DMS114 treated with DMSO at 0.1 percent for 48 hours (cell line): Measurements from ENCODE around the gene GEN1.

Experiments used
- DNase-seq: peaks from one replicate; lab custom pipeline; 2025; ENCODE audit not compliant: unreplicated experiment; lab: John Stamatoyannopoulos, UW

GEN1 gene, protein sequence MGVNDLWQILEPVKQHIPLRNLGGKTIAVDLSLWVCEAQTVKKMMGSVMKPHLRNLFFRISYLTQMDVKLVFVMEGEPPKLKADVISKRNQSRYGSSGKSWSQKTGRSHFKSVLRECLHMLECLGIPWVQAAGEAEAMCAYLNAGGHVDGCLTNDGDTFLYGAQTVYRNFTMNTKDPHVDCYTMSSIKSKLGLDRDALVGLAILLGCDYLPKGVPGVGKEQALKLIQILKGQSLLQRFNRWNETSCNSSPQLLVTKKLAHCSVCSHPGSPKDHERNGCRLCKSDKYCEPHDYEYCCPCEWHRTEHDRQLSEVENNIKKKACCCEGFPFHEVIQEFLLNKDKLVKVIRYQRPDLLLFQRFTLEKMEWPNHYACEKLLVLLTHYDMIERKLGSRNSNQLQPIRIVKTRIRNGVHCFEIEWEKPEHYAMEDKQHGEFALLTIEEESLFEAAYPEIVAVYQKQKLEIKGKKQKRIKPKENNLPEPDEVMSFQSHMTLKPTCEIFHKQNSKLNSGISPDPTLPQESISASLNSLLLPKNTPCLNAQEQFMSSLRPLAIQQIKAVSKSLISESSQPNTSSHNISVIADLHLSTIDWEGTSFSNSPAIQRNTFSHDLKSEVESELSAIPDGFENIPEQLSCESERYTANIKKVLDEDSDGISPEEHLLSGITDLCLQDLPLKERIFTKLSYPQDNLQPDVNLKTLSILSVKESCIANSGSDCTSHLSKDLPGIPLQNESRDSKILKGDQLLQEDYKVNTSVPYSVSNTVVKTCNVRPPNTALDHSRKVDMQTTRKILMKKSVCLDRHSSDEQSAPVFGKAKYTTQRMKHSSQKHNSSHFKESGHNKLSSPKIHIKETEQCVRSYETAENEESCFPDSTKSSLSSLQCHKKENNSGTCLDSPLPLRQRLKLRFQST

DNA sequence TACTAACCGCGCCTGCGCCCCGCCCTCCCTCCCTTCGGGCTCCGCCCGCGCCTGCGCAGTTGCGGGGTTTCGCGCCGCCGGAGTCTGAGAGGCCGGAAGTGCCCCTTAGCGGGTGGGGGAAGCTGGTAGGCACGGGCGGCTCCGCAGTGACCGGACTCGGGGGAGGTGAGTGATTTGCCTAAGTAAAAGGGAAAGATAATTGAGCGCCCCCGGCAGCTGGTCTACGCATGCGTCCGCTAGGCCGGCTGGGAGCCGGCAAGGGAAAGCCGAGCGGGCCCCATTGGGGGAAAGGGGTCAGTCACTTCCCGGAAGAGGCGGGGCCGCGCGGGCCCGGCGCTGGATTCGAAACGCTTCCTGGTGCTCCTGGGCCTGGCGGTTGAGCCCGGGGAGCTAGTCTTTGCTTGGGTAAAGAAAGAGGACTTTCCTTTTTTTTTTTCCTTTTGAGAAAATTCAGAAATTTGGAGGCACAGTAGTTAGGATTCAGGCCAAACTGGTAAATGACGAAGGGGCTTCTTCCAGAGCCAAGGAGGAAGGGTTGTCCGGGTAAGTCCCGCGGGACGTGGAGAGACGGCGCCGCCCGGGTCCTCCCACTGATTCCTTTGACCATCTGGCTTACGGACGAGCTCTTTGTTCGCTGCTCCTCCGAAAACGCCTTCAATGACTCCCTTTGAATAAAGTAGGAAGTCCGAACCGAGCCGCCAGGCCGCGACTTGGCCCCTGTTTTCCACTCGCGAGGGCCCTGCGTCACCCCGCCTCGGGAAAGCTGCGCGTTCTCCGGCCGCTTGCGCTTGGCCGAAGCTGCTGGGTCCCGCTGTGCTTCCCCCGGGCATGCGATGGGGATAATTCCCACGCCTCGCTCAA is at the start of gene GEN1, which contains the start of gene SMC6:
GEN1 (plus strand) TSS at position 336 of the 861 bp plus-strand sequence. CDS start 5,806 bp downstream, outside the sequence.
SMC6 (minus strand) TSS at position 8 of the 861 bp plus-strand sequence. CDS start 7,864 bp downstream, outside the sequence.
- DNase-seq, result peak; percentile 84

DNA sequence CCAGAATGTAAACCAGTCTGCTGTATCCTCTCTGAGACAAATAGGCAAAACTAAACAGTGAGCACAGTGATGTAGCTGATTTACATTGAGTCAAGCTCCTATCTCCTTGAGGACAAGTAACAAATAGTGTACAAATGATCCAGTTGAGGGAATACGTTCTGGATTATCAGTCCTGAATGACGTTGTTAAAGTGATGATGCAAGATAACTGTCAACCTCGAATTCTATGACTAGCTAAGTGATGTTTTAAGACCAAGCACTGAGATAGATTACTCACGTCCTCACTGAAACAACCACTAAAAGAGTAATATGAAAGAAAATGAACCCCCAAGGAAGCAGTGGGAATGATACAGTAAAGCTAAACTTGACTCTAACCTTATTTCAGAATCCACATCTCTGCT is 47.1 kb upstream of the GEN1 start:
- DNase-seq, result no peak

GRCh38 chr2:17708501-17708900 is 45.4 kb upstream of the GEN1 start:
- DNase-seq, result no peak

DNA sequence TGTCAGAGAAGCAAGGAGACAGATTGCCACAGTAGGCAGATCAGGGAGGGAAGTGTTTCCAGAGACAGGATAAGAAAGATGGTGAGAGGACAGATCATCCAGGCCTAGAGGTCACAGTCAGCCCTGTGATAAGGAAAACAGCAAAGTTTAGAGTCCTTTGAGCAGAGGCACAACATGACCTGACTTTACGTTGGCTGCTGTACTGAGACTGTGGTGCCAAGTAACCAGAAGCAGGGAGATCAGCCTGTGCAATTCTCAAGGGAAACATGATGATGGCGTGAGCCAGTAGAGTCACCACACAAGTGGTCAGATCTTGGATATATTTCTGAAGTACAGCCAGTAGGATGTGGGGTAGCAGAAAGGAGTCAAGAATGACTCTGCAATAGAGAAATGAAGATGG is 44.0 kb upstream of the GEN1 start:
- no peak for DNase-seq

DNA sequence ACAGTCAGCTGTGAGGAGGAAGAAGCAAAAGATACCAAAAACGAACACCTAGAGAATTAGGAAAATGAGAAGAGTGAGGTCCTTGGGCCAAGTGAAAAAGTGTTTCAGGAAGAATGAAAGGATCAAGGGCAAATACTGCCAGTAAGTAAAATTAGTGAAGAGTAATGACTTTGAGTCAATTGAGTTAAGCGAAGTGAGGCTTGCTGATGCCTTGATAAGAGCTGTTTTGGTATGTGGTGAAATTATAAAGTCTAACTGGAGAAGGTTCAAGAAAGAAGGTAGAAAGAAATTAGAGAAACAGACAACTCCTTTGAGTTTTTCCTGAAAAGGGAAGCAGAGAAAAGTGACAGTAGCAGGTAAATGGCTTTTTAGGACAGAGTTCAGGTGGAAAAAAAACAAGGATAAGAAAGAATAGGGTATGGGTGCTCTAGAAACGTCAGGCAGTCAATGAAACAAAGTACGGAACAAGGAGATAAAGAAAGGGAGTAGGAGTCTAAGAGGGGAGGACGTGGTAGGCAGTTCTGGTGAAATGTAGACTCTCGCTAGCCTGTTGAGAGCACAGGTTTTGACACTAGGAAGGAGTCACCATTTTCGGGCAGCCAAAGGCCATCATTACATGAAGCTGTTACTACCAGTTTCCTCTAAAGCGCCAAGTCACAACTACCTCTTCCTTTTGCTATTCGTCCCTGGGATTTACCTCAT is 43.2 kb upstream of the GEN1 start:
- no peak for DNase-seq

GRCh38 chr2:17713291-17713690 is 40.6 kb upstream of the GEN1 start:
- DNase-seq, result no peak

- DNase-seq, result no peak
Observed at GRCh38 chr2:17717666-17718065, 36.3 kb upstream of the GEN1 start.

DNA sequence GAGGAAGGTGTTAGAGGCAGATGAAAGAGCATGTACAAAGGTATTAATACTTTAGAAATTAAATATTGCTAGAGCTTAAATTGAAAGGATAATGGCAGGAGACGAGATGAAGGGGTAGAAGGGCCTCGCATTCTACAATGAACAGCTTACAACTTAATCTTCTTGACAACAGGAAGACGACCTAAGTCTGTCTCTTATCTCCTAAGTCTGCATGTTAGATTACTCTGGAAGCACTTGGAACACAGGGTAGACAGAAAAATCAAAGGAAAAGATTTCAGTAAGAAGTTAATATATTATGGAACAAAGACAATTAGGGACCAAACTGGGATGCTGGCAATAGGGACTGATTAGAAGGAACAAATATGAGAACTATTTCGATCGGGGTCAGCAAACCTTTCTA is 35.2 kb upstream of the GEN1 start:
- no peak for DNase-seq

GRCh38 chr2:17719562-17720371 is 34.2 kb upstream of the GEN1 start:
- DNase-seq, result peak; percentile 13

DNA sequence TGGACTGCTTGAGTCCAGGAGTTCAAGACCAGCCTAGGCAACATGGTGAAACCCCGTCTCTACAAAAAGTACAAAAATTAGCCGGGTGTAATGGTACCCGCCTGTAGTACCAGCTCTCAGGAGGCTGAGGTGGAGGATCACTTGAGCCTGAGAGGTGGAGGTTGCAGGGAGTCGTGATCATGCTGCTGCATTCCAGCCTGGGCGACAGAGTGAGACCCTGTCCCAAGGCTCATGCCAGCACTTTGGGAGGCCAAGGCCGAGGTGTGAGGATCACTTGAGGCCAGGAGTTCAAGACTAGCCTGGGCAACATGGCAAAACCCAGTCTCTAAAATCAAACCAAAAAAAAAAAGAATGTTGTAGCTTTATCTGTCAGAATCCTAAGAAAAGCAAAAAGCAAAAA is 25.7 kb upstream of the GEN1 start:
- no peak for DNase-seq

DNA sequence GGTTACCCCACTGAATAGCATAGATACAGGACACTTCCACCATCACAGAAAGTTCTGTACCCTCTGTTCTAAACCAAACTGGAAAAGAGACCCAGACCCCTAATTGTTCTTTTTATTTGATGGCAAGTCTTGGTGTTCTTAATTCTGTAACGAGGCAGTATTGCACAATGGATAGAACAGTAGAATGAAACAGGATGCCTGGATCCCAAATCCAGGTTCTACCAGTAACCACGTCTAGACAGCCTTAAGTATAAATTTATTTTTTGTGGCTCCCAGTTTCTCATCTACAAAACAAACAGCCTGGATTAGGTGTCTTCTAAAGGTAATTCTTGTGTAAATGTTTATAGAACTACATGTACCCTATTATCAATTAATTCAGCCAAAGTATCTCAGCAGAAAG is 24.1 kb upstream of the GEN1 start:
- no peak for DNase-seq

- DNase-seq, result no peak
Observed at GRCh38 chr2:17733599-17733998, 20.3 kb upstream of the GEN1 start.

GRCh38 chr2:17735864-17736263 is 18.1 kb upstream of the GEN1 start:
- DNase-seq, result no peak

DNA sequence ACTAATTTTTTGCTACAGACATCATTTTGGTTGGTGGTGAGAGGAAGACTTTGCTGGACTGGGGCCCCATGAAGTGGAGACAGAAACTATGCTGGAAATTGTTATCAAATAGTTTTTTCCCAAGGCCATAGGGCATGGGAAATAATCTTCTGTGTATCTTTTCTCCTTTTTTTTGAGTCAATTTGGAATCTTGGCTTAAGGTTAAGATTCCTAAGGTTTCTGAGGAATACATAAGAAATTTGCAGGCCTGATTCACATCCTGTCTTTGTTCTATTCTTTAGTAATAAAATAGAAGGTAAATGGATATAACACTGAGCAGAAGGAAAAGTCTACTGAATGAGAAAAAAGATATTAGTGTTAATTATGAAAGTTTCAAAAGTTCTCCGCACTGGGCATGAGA is 16.9 kb upstream of the GEN1 start:
- no peak for DNase-seq

GRCh38 chr2:17740203-17740602 is 13.7 kb upstream of the GEN1 start:
- no peak for DNase-seq

DNA sequence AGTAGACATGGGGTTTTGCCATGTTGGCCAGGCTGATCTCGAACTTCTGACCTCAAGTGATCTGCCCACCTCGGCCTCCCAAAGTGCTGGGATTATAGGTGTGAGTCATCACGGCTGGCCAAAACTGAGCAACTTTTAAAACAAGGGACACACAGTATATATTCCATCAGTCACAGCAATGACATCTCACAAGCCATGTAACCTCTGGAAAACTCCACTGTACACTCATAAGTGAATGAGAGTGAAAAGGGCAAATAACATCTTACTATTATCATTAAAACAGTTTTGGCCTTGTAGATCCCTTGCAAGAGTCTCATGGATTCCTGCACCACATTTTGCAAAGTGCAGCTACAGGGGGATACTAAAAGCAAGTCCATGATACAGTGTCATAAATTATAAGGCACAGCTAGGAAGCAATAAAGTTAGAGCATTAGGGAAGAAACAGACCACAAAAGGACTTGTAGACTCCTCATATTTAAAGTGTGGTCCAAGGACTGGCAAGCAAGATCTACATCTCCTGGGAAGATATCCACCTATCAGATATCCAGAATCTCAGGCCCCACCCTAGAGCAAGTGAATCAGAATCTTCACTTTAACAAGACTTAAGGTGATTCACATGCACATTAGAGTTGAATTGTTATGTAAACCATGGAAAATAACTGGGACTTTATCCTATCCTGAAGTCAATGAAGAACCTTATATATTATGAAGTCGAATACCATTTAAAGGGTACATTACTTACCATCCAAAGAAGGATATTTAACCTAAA is 6.1 kb upstream of the GEN1 start:
- no peak for DNase-seq

DNA sequence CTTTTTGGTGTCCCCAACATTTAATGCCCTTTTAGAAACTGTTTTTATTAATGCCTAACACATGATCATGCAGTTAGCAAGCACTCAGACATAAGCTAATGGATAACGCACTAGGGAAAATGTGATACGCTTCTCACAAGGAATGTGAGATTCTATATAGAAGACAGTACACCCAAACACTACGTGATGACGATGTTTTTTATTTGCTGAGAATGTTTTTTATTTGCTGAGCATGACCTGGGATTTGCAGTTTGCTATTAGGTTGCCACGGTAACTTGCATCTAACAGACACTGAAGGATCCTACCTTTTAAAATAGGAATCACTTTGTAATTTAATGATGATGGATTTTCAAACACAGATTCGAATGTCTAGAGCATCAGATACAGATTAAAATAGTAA is 5.2 kb upstream of the GEN1 start:
- DNase-seq, result no peak

DNA sequence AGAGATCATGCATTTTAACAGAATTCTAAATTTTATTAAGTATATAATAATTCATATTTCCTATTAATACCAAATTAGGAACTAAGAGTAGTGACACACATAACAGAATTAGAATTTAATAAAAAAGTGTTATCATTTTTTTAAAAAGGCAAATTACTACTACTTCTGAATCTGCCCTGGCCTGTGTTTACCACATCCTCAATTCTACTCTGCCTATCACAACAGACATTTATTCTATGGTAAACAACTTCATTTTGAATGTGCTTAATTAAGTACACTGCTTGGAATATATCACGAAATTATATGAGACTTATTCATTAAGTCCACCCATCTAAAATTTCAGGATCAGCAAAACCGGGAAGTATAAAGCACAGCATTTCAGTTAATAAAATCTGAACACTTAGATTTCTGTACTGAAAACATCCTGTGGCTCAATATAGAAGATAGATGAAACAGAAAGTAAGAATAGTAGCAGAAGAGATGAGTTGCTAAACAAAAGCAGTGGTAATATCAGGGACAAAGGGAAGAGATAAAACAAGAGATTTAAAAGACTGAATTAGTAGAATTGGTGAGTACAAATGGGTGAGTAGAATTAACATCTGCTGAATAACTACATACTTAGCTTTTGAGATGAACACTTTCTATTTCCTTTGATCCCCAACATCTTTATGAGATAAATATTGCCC is 4.0 kb upstream of the GEN1 start:
- DNase-seq, result no peak
